ENCODE data around the gene TPRG1L. TPM values are rescaled to one million over a fixed set of nuclear protein-coding genes. Genes with fewer than 3 reads are reported as not detected.

Gene TPRG1L
- total RNA-seq, 1 donor from 2014 or later, result 16.5 TPM

GRCh38 chr1:3630161-3630611 lies 5.4 kb downstream of the TPRG1L start:
- DNase-seq, result no peak

DNA sequence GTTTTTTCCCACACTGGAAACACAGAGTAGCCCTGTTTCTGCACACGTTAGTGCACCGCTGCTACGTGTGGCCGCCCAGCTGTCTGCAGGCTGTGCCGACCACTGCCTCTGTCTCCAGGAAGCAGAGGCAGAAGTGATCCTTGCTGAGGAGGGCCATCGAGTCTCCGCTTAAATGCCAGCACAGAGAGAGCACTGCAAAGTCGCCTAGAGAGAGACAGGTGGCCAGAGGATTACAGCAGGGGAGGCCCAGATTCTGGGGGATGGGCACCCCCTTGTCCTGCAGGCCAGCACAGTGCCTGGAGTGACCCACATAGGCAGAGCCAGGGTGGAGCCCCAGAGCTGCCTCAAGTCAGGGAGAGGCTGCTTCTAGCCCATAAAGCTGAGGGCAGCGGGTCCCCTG lies 6.1 kb downstream of the TPRG1L start:
- DNase-seq, result no peak

- no peak for DNase-seq
These were observed 6.8 kb downstream of the TPRG1L start for GRCh38 chr1:3631320-3632260.

DNA sequence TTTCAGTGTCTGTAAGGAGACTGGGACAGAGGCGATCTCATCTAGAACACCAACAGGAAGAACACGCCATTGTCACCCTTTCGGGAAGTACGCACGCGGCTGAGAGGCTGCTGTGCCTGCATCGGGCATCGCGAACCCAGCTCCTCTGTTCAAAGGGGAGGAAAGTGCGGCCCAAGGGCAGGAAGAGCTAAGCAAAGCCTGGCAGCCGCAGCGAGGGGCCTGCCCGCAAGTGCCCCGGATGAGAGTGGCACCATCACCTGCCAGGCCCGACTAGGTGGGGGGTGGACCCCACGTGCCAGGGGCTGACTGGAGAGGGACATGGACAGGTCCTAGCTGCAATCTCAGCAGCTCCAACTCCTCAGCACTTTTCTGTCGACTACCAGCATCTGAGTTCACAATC lies 7.5 kb downstream of the TPRG1L start:
- DNase-seq, result no peak

DNA sequence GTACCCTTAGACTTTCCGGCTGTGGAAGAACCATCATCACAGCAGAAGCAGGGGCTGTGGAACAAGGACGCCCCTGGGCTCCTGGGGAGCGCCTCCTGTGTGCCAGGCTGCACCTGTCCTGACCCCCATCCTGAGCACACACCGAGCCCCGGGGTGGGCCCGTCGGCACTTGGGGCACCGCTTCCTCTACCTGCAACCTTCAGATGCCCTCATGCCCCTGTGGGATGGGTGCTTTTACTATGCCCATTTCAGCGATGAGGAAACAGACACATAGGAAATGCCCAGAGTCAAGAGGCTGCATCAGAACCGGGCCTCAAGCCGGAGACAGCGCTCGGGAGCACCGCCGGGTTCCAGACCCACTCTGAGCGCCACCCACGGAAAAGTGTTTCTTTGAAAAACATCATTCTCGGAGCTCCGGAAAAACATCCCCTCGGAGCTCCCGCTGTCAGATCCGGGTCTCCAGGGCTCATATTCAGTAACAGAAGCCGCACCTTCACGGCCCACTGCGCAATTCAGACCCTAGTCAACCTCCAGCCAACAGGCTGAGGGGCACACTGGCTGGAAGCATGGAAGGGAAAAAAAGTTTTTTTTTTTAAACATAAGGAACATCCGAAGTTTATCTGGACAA lies 8.0 kb downstream of the TPRG1L start:
- DNase-seq, result no peak

GRCh38 chr1:3633344-3634058 lies 8.7 kb downstream of the TPRG1L start:
- DNase-seq, result no peak

DNA sequence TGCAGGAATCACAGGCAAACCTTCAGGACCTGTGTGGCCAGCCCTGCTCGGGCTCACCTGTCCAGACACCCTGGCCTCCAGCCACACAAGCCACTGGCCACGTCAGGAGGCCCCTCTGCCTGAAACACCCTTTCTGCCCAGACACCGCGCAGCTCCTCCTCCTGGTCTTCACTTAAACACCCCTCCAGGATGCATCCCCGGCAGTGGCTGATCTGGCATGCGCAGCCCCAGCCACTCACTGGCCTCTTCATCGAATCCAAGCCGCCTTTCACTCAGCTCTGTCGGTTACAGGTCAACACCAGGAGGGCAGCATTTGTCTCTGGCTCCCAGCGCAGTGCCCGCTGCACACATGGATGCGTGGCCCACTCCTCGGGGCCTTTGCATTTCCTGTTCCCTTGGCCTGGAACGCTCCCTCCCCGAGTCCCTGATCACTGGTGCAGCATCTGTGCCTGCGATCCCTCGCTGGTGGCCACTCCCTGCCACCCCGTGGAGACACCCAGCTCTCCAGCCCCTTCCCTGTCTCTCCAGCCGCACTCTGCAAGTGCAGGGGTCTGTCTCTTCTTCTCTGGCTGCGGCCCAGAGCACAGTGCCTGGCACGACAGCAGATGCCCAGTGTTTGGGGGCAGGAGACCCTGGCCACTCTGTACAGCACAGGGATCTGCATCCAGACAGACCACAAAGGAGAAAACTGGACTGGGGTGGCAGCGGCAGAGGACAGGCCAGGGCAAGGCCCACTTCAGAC lies 9.4 kb downstream of the TPRG1L start:
- DNase-seq, result no peak

- DNase-seq, result no peak
These were observed 11.3 kb downstream of the TPRG1L start for GRCh38 chr1:3636080-3636479.

DNA sequence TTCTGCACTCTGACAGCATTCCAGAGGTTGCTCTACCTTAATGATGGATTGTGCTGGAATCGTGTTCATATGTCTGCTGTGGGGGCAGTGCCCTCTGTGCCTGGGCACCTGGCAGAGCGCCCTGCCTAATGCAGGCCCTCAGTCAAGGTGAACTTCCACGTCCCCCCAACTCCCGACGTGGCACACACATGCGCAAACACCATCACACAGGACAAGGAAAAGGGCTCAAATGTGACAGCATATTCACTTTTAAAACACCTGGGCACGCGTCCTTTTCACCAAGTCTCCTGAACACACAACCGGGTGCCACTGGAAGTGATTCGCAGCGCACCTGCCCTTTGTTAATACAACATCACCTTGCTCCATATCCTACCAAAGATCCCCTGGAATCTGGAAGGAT lies 11.7 kb downstream of the TPRG1L start:
- no peak for DNase-seq

DNA sequence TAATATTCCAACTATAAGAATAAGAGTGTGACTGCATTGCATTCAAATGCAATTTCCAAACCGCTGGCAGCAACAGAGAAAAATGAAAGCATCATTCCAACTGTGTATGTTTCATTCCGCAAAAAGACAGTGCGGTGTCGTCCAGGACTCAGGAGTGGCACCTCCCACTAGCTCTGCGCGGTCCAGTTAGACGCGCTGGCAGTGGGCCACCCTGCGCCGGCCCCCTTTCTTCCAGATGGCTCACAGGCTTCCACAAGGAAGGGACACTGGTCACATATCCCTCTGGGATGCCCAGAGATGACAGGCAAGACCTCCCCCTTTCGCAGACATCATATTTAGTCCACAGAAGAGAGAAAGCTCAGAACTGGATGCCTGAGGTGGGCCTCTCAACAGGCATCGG lies 13.2 kb downstream of the TPRG1L start:
- DNase-seq, result no peak

DNA sequence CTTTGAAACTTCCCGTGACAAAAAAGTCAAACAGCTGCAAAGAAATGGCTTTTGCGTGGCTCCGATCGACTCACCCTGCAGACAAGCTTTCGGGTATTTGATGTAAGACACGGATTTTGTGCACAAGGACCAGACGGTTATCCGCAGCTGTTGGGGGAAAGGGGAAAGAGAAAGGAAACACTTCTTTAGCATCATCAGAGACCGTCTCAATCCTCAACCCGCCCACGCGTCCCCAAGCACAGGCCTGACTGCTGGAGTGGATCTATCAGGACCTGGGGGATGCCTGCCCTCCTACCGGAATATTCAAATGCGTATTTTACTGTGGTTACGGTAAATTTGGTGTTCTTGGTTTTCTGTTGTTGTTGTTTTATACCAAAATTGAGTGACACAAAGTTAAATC lies 13.9 kb downstream of the TPRG1L start:
- DNase-seq, result no peak

DNA sequence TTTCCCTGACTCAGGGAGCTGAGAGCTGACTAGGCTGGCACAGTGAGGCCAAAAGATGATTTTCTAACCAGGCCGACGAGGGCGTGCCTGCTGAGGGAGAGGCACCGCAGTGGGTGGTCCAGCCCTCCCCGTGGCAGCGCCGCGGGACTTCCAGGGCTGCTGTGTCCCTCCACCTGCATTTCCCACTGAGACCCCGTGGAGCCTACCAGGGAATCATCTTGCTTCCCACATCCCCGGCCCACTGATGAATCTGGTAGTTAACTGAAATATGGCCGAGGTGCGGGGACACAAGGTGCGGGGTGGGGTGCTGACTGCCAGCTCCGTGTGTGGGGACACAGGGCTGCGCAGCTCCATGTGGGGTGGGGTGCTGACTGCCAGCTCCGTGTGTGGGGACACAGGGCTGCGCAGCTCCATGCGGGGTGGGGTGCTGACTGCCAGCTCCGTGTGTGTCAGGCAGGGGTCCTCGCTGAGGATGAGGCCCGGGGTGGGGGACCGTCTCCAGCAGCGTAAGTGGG lies 14.6 kb downstream of the TPRG1L start:
- no peak for DNase-seq

DNA sequence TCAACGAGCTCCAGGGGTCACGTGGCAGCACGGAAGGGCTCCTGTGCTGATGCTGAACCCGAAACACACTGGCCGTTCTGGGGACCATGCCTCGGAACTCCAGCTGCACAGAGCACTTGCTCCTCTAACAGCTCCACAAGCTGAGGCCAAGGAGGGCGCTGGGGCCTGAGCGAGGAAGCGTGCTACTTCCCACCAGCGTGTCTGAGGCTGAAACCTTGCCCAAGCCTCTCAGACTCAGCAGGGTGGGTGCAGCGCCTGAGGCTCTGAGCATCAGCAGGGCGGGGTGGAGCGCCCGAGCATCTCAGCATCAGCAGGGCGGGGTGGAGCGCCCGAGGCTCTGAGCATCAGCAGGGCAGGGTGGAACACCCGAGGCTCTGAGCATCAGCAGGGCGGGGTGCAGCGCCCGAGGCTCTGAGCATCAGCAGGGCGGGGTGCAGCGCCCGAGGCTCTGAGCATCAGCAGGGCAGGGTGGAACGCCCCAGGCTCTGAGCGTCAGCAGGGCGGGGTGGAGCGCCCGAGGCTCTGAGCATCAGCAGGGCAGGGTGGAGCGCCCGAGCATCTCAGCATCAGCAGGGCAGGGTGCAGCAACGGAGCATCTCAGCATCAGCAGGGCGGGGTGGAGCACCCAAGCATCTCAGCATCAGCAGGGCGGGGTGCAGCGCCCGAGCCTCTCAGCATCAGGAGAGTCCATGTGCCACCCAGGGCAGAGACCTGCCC lies 15.5 kb downstream of the TPRG1L start:
- no peak for DNase-seq

GRCh38 chr1:3641046-3641760 lies 16.4 kb downstream of the TPRG1L start:
- no peak for DNase-seq

- no peak for DNase-seq
These were observed 17.0 kb downstream of the TPRG1L start for GRCh38 chr1:3641816-3642215.

DNA sequence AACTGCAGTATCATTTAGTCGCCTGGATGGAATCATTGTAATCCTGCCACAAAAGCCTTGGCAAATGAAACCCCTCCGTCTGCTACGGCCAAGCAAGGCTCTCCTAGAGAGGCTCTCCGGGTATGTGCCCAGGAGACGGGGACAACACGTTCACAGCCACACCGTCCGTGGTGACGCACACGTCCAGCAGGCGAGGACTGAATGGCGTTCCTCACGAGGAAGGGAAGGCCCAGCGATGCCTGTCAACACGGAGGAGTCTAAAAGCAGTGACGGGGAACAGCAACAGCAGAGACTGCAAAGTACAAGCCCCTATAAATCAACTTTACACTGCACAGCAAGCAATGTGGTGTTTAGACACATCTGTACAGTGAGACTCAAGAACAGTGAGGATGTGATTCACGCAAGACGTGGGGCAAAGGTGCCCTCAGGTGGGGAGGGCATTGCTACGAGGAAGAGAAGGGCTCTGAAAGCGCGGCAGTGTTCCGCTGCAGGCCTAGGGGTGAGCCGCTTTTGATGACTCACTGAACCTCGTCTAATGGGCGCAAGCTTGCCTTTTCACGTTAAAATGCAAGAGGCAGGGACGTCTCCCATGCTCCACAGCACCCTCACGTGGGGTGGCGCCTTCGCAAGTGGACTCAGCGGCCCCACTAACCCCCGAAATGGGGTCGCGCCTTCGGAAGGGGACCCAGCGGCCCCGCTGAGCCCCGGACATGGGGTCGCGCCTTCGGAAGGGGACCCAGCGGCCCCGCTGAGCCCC lies 18.3 kb downstream of the TPRG1L start:
- no peak for DNase-seq

- no peak for DNase-seq
These were observed 19.5 kb downstream of the TPRG1L start for GRCh38 chr1:3644273-3644672.

GRCh38 chr1:3645247-3645646 lies 20.4 kb downstream of the TPRG1L start:
- DNase-seq, result no peak

- DNase-seq, result no peak
These were observed 21.0 kb downstream of the TPRG1L start for GRCh38 chr1:3645666-3646355.
